ENCODE data around the gene FAM187B. TPM values are rescaled to one million over a fixed set of nuclear protein-coding genes. Genes with fewer than 3 reads are reported as not detected.
"Not testable (repeated sequence)": the region's sequence is repeated elsewhere in the genome, so short reads cannot be mapped to it uniquely, and the experiment has no call there.

FAM187B gene
- total RNA-seq, 2 experiments from 2014 or later = not detected

GRCh38 chr19:35207391-35207871, 21.1 kb downstream of the FAM187B start:
- peaks cover 3% of the 10 kb centered on the region for H3K9me3 Mint-ChIP-seq

GRCh38 chr19:35206855-35207254, 21.7 kb downstream of the FAM187B start:
- Mint-ChIP-seq H3K4me3 (peak overlapping the region; percentile 81), H3K9me3 (peaks cover 3% of the 10 kb centered on the region), H3K27me3 (no peaks in the 10 kb centered on the region), H3K27ac (peak overlapping the region; percentile 97), H3K4me1 (peaks cover 69% of the 10 kb centered on the region), H3K36me3 (peaks cover 6% of the 10 kb centered on the region)
- no peak for DNase-seq
- no peak for ATAC-seq (ENCODE audit: low read depth)
- POLR2A ChIA-PET = interaction anchor here (0.9 to 3.3 kb wide), 7 partner anchors 13 to 65 kb away, joined by 3 to 26 read pairs (median 3); partner anchors contain the start of gene FXYD5

More at GRCh38 chr19:35207391-35207871, 21.1 kb downstream of the FAM187B start:
- Mint-ChIP-seq H3K4me3 (peak overlapping the region; percentile 81), H3K27ac (peak overlapping the region; percentile 97), H3K27me3 (no peaks in the 10 kb centered on the region), H3K36me3 (peaks cover 8% of the 10 kb centered on the region), H3K4me1 (peaks cover 74% of the 10 kb centered on the region)
- ATAC-seq (ENCODE audit: low read depth) = no peak
- DNase-seq = no peak
- POLR2A ChIA-PET = interaction anchor here (1.3 to 3.3 kb wide), 3 partner anchors 29 to 66 kb away, joined by 3 to 26 read pairs (median 3); partner anchors contain the start of gene FXYD5

GRCh38 chr19:35206379-35206778, 22.2 kb downstream of the FAM187B start:
- POLR2A ChIA-PET = interaction anchor here (0.6 to 3.3 kb wide), 9 partner anchors 9 to 65 kb away, joined by 3 to 26 read pairs (median 3); partner anchors contain the start of gene FXYD5
- H3K36me3 Mint-ChIP-seq = peaks cover 6% of the 10 kb centered on the region
- ATAC-seq (ENCODE audit: low read depth) (peak; percentile 63), DNase-seq (no peak)
- H3K27me3 Mint-ChIP-seq = no peaks in the 10 kb centered on the region
- H3K9me3 Mint-ChIP-seq = peaks cover 3% of the 10 kb centered on the region
- peak overlapping the region; percentile 97 for H3K27ac Mint-ChIP-seq
- peak overlapping the region; percentile 81 for H3K4me3 Mint-ChIP-seq
- peaks cover 68% of the 10 kb centered on the region for H3K4me1 Mint-ChIP-seq

DNA sequence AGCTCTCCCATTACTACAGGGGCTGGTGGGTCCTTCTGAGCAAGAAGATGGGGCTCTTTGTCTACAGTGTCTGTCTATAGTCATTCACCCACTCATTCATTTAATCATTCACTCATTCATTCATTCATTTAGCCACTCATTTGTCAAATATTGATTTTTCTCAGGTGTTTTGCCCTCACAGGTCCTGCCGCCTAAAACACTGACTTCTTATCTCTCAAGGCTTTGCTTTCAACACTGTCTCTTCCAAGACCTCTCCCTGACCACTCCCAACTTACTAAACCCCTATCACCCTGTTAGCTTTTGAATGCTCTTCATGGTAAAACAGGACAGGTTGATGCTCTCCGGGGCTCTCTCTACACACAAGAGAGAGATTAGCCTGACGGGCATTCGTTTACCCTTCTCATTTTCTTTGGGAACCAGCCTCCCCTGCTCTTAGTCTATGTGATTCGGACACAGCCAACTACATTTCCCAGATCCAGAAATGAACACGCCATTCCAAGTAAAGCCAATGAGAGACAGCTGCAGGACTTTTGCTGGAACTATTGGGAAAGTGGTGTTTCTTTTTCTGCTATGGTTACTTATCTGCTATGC, 22.7 kb downstream of the FAM187B start:
- no peaks in the 10 kb centered on the region for H3K27me3 Mint-ChIP-seq
- ATAC-seq (ENCODE audit: low read depth) (no peak), DNase-seq (no peak)
- peaks cover 3% of the 10 kb centered on the region for H3K9me3 Mint-ChIP-seq
- H3K27ac Mint-ChIP-seq = peak overlapping the region; percentile 97
- H3K4me1 Mint-ChIP-seq = peaks cover 67% of the 10 kb centered on the region
- peaks cover 6% of the 10 kb centered on the region for H3K36me3 Mint-ChIP-seq
- POLR2A ChIA-PET = interaction anchor here (0.6 to 3.3 kb wide), 9 partner anchors 10 to 64 kb away, joined by 3 to 26 read pairs (median 3); partner anchors contain the start of gene FXYD5
- H3K4me3 Mint-ChIP-seq = peak overlapping the region; percentile 81

DNA sequence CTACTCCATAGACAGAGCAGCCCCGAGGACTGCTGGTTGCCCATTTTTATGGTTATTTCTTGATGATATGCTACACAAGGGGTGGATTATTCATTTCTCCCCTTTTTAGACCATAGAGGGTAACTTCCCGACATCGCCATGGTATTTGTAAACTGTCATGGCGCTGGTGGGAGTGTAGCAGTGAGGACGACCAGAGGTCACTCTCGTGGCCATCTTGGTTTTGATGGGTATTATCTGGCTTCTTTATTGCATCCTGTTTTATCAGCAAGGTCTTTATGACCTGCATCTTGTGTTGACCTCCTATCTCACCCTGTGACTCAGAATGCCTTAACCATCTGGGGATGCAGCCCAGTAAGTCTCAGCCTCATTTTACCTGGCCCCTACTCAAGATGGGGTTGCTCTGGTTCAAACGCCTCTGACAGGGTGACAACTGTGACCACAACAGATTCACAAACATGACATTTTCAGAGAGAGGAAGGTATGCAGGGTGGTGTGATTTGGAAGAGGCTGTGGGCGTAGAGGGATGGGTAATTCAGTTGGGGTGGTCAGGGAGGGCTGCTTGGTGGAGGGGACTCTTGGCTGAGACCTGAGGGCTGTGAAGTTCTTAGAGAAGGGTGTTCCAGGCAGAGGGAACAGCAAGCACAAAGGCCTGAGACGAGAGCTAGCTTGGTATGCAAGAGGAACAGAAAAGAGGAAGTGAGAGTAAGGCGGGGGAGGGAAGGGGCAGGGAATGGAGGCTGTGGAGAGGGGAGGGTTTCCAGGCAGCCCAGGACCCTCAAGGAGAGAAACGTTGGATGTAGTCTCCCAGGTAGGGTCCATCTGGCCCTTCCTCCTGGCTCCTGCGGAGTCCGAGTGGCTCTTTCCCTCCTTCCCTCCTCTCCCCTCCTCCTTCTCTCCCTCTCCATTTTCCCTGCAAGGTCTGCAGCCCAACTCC, 23.5 kb downstream of the FAM187B start:
- POLR2A ChIA-PET = interaction anchor here (1.6 to 3.3 kb wide), 2 partner anchors 38 to 51 kb away, joined by 5 to 26 read pairs; partner anchors contain the start of gene FXYD5
- ATAC-seq (ENCODE audit: low read depth) (peak; percentile 13), DNase-seq (no peak)
- H3K4me3 Mint-ChIP-seq = peak overlapping the region; percentile 81
- H3K27ac Mint-ChIP-seq = peak overlapping the region; percentile 97
- peaks cover 3% of the 10 kb centered on the region for H3K9me3 Mint-ChIP-seq
- no peaks in the 10 kb centered on the region for H3K27me3 Mint-ChIP-seq
- peaks cover 66% of the 10 kb centered on the region for H3K4me1 Mint-ChIP-seq
- H3K36me3 Mint-ChIP-seq = peaks cover 5% of the 10 kb centered on the region

DNA sequence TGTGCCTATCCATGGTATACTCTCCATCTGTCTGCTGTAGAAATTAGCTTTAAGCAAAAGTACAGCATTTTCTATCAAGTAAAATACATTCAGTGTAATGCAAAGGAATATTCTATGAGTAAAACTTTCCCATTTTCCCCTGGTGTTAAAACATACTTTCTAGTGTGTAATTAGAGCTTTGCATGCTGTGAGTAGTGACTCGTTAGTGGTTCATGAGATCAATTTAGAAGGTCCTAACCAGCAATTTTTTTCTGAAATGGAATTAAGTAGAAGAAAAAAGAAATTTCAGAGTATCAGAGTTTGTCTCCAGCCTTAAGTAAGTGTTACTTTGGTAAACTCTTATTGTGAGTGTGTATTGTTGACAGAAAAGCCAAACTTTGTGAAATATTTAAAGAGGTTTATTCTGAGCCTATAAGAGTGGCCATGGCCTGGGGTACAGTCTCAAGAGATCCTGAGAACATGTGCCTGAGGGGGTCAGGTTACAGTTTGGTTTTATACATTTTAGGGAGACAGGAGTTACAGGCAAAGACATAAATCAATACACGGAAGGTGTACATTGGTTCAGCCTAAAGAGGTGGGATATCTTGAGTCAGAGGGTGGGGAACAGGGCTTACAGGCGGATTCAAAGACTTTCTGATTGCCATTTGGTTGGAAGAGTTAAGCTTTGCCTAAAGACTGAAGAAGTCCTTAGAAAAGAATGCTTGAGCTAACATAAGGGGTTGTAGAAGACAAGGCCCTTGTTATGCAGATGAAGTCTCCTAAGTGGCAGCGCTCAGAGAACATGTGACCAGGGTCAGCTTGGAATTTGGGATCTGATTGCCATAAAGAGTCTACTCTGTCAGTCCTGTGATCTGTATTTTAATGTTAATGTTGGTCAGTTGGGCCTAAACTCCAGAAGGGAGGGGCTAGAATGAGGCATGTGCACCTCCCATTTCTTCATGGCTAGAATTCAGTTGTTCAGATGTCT, 25.5 kb downstream of the FAM187B start:
- no peak for ATAC-seq (ENCODE audit: low read depth)
- peaks cover 3% of the 10 kb centered on the region for H3K36me3 Mint-ChIP-seq
- POLR2A ChIA-PET = no interaction called here

DNA sequence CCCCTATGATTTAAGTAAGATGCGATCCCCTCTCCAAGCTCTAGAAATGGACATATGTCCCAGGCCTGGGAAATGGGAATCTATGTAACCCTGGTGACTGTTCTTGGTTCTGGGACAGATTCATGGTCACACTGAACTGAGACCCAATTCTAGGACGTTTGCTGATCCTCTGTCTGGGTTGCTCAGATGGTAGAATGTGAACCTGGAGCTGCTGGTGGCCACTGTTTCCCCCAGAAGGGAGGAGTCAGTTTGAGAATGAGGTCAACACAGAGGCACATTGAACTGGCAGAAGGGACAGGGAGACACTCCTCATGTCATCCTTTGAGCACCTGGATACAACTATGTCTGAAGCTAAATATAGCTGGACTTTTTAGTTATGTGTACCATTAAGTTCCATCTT, 29.1 kb downstream of the FAM187B start:
- H3K27me3 Mint-ChIP-seq = peaks cover 4% of the 10 kb centered on the region
- no peak for ATAC-seq (ENCODE audit: low read depth)
- no peak overlapping the region for H3K4me3 Mint-ChIP-seq
- no peak overlapping the region for H3K27ac Mint-ChIP-seq
- DNase-seq = no peak
- H3K9me3 Mint-ChIP-seq = peaks cover 5% of the 10 kb centered on the region
- H3K4me1 Mint-ChIP-seq = peaks cover 23% of the 10 kb centered on the region
- peaks cover 2% of the 10 kb centered on the region for H3K36me3 Mint-ChIP-seq
- POLR2A ChIA-PET = interaction anchor here (1.0 to 1.5 kb wide), 3 partner anchors 27 to 46 kb away, joined by 3 to 5 read pairs (median 4); no protein-coding TSS in a partner anchor

More for the DNA sequence above, 25.5 kb downstream of the FAM187B start:
- H3K4me3 Mint-ChIP-seq = no peak overlapping the region
- H3K27ac Mint-ChIP-seq = peak overlapping the region; percentile 35
- no peak for DNase-seq
- no peaks in the 10 kb centered on the region for H3K27me3 Mint-ChIP-seq
- peaks cover 2% of the 10 kb centered on the region for H3K9me3 Mint-ChIP-seq
- peaks cover 53% of the 10 kb centered on the region for H3K4me1 Mint-ChIP-seq

DNA sequence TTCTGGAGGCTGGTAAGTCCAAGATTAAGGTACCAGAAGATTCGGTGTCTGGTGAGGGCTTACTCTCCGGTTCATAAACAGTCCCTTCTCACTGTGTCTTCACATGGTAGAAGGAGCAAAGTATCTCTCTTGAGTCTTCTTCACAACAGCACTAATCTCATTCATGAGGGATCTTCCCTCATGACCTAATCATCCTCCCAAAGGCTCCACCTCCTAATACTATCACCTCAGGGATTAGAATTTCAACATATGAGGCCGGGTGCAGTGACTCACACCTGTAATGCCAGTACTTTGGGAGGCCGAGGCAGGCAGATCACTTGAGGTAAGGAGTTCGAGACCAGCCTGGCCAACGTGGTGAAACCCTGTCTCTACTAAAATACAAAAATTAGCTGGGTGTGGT, 31.7 kb downstream of the FAM187B start:
- H3K4me3 Mint-ChIP-seq; DNase-seq; H3K27me3 Mint-ChIP-seq; H3K36me3 Mint-ChIP-seq; H3K27ac Mint-ChIP-seq; POLR2A ChIA-PET; ATAC-seq (ENCODE audit: low read depth); H3K9me3 Mint-ChIP-seq: not testable (repeated sequence)
- H3K4me1 Mint-ChIP-seq = peaks cover 12% of the 10 kb centered on the region

DNA sequence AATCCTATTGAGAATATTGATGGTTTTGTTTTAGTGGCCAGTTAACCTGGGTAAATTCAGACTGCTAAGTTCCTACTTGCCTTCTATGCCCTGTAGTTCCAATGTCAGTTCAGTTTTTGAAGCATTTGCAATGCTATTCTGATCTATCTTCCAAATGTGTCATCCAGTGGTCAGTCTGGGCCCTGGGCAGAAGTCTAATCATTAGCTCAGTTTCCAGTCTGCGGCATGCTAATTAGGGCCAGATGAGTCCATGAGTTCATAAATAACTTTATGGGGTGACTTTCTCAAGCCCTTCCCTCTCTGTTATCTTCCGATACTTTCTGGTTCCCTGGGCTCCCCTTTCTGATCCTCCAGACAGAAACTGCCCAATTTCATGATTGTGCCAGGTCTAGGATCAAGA, 32.7 kb downstream of the FAM187B start:
- H3K4me3 Mint-ChIP-seq = no peak overlapping the region
- H3K4me1 Mint-ChIP-seq = peaks cover 7% of the 10 kb centered on the region
- H3K27me3 Mint-ChIP-seq = peaks cover 4% of the 10 kb centered on the region
- H3K27ac Mint-ChIP-seq = no peak overlapping the region
- ATAC-seq (ENCODE audit: low read depth) (no peak), DNase-seq (no peak)
- H3K9me3 Mint-ChIP-seq = peaks cover 7% of the 10 kb centered on the region
- POLR2A ChIA-PET = no interaction called here
- peaks cover 12% of the 10 kb centered on the region for H3K36me3 Mint-ChIP-seq

- DNase-seq = no peak
- POLR2A ChIA-PET = interaction anchor here (1.3 kb wide), 1 partner anchor 12 kb away, joined by 3 read pairs; no protein-coding TSS in a partner anchor
- no peak for ATAC-seq (ENCODE audit: low read depth)
- H3K4me1 Mint-ChIP-seq = peaks cover 5% of the 10 kb centered on the region
- H3K36me3 Mint-ChIP-seq = peaks cover 12% of the 10 kb centered on the region
- peaks cover 7% of the 10 kb centered on the region for H3K9me3 Mint-ChIP-seq
- H3K4me3 Mint-ChIP-seq = no peak overlapping the region
- H3K27me3 Mint-ChIP-seq = peaks cover 12% of the 10 kb centered on the region
- no peak overlapping the region for H3K27ac Mint-ChIP-seq
Observed at GRCh38 chr19:35194012-35194984, 34.2 kb downstream of the FAM187B start.

GRCh38 chr19:35184884-35185283, 43.7 kb downstream of the FAM187B start:
- no peak for ATAC-seq (ENCODE audit: low read depth)
- Mint-ChIP-seq H3K9me3 (peaks cover 10% of the 10 kb centered on the region), H3K27me3 (peaks cover 5% of the 10 kb centered on the region), H3K36me3 (peaks cover 6% of the 10 kb centered on the region), H3K27ac (no peak overlapping the region), H3K4me3 (no peak overlapping the region), H3K4me1 (peaks cover 8% of the 10 kb centered on the region)
- POLR2A ChIA-PET = no interaction called here
- no peak for DNase-seq
